Measurements from ENCODE around the gene CEP126. TPM values are rescaled to one million over a fixed set of nuclear protein-coding genes. Genes with fewer than 3 reads are reported as not detected.

CEP126 gene
- total RNA-seq, 1 experiment from 2014 or later, result 2.0 TPM

GRCh38 chr11:102004220-102004619 lies 89.4 kb downstream of the CEP126 start:
- Histone ChIP-seq H3K27ac (ENCODE audit: low read depth, low read length) (no peak overlapping the region), H4K20me1 (ENCODE audit: insufficient read depth) (no peaks in the 10 kb centered on the region), H3K4me1 (ENCODE audit: control insufficient read depth in 1 of 2, insufficient read depth in 2 of 2, low read length in 2 of 2) (peaks cover 0 to 9% of the 10 kb centered on the region in 2 experiments; a peak in 2 of 4 replicates), H3K9me2 (ENCODE audit: insufficient read depth) (no peaks in the 10 kb centered on the region), H3K9ac (ENCODE audit: low read length) (no peak overlapping the region), H3K4me3 (replicated peaks in 1 of 2; ENCODE audit: low read depth in 1 of 2, low read length in 2 of 2) (no peak overlapping the region), H3K36me3 (ENCODE audit: control insufficient read depth in 1 of 2, insufficient read depth in 2 of 2, low read length in 2 of 2) (no peaks in the 10 kb centered on the region), H3K27me3 (ENCODE audit: insufficient read depth, low read length) (no peaks in the 10 kb centered on the region), H3K4me2 (ENCODE audit: low read length) (no peak overlapping the region), H2AFZ (ENCODE audit: low read depth, low read length, poor library complexity, severe bottlenecking) (no peak overlapping the region), H3K9me3 (ENCODE audit: control insufficient read depth in 1 of 2, insufficient read depth in 1 of 2, low read depth in 1 of 2, low read length in 2 of 2) (no peaks in the 10 kb centered on the region), H3K79me2 (ENCODE audit: insufficient read depth, low read length) (no peaks in the 10 kb centered on the region)
- intact Hi-C loops (cut with micrococcal nuclease), result no loop called here
- RAD21 ChIA-PET (ENCODE audit: low non-redundant PET in 1 of 2, low total read pairs in 2 of 2, uncharacterized antibody in 2 of 2, unreplicated experiment in 2 of 2), result no interaction called here
- TF ChIP-seq ELF1 (IDR thresholded peaks at IDR 0.05; ENCODE audit: borderline replicate concordance, low read depth) (no peak), CEBPB (IDR thresholded peaks at IDR 0.05; ENCODE audit: low read depth) (no peak), ZNF274 (IDR thresholded peaks at IDR 0.05; ENCODE audit: low read depth, low read length) (no peak), JUND (IDR thresholded peaks at IDR 0.05) (no peak)
- ATAC-seq (no peak), DNase-seq (ENCODE audit: low read depth, low spot score) (no peak)
- no TSS peak for BruUV-seq (replicated peaks)
- POLR2A ChIA-PET, result no interaction called here
- CTCF ChIA-PET, result no interaction called here

- no peak for ATAC-seq
- Histone ChIP-seq H2AFZ (ENCODE audit: low read depth, low read length, poor library complexity, severe bottlenecking) (no peak overlapping the region), H3K4me1 (ENCODE audit: control insufficient read depth in 1 of 2, insufficient read depth in 2 of 2, low read length in 2 of 2) (peaks cover 3 to 15% of the 10 kb centered on the region in 2 experiments), H3K4me3 (replicated peaks in 1 of 2; ENCODE audit: low read depth in 1 of 2, low read length in 2 of 2) (no peak overlapping the region), H4K20me1 (ENCODE audit: insufficient read depth) (no peaks in the 10 kb centered on the region), H3K27me3 (ENCODE audit: insufficient read depth, low read length) (no peaks in the 10 kb centered on the region), H3K36me3 (ENCODE audit: control insufficient read depth in 1 of 2, insufficient read depth in 2 of 2, low read length in 2 of 2) (no peaks in the 10 kb centered on the region), H3K27ac (ENCODE audit: low read depth, low read length) (no peak overlapping the region), H3K9ac (ENCODE audit: low read length) (no peak overlapping the region), H3K9me2 (ENCODE audit: insufficient read depth) (no peaks in the 10 kb centered on the region), H3K9me3 (ENCODE audit: control insufficient read depth in 1 of 2, insufficient read depth in 1 of 2, low read depth in 1 of 2, low read length in 2 of 2) (no peaks in the 10 kb centered on the region), H3K79me2 (ENCODE audit: insufficient read depth, low read length) (no peaks in the 10 kb centered on the region), H3K4me2 (ENCODE audit: low read length) (no peak overlapping the region)
- intact Hi-C loops (cut with micrococcal nuclease), result loop anchor here (5.0 kb wide), 2 partner anchors 243 to 548 kb away; no protein-coding TSS in a partner anchor
- TF ChIP-seq RAD21 (IDR thresholded peaks at IDR 0.05; ENCODE audit: low read depth) (no peak), SIN3A (IDR thresholded peaks at IDR 0.05; ENCODE audit: low read depth) (no peak), POLR2A (IDR thresholded peaks at IDR 0.05; ENCODE audit: borderline replicate concordance, extremely low read depth, insufficient read depth, insufficient read length) (no peak), EZH2phosphoT487 (IDR thresholded peaks at IDR 0.05; ENCODE audit: borderline replicate concordance) (no peak), REST (IDR thresholded peaks at IDR 0.05; ENCODE audit: low read depth) (no peak)
- TF ChIP-seq, protein P1, sequence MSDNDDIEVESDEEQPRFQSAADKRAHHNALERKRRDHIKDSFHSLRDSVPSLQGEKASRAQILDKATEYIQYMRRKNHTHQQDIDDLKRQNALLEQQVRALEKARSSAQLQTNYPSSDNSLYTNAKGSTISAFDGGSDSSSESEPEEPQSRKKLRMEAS (IDR thresholded peaks at IDR 0.05), result no peak
- RAD21 ChIA-PET (ENCODE audit: low non-redundant PET in 1 of 2, low total read pairs in 2 of 2, uncharacterized antibody in 2 of 2, unreplicated experiment in 2 of 2), result no interaction called here
- CTCF ChIA-PET, result interaction anchor here (7.4 kb wide), 1 partner anchor 143 kb away, joined by 195 read pairs; no protein-coding TSS in a partner anchor
- BruUV-seq (replicated peaks), result no TSS peak
- DNase-seq (ENCODE audit: low read depth, low spot score), result no peak
- POLR2A ChIA-PET, result no interaction called here
Measured at GRCh38 chr11:102005306-102005705, 90.5 kb downstream of the CEP126 start.
